Lung (tissue), 12 donors: ENCODE data around the gene FBXO41. TPM values are rescaled to one million over a fixed set of nuclear protein-coding genes. Genes with fewer than 3 reads are reported as not detected.

ENCODE experiments used
- ATAC-seq: fragments of 200-7000 bp; cut with Tn5 transposase; one replicate; pipeline ENCODE4 v1.9.1; 2020; ENCODE audit warnings: moderate number of reproducible peaks; ENCODE audit not compliant: insufficient read depth, low FRiP score
- DNase-seq, 3 donors: peaks; one replicate each; pipeline ENCODE4 v3.0.0-alpha.2; 2013 to 2017
- H3K27ac ChIP-seq, 2 donors: one replicate each; pipeline ENCODE4 v1.5.1; 2013; ENCODE audit warnings: mild to moderate bottlenecking in 2 of 2, moderate library complexity in 2 of 2, control low read depth in 1 of 2, inconsistent platforms in 1 of 2, low read depth in 1 of 2, low read length in 1 of 2
- H3K27me3 ChIP-seq, 3 donors: one replicate each; pipeline ENCODE4 v1.5.1; 2013; ENCODE audit warnings: low read length in 2 of 3; ENCODE audit not compliant: control insufficient read depth in 3 of 3, insufficient read depth in 3 of 3
- H3K36me3 ChIP-seq, 4 donors: one replicate each; pipeline ENCODE4 v1.5.1; 2013; ENCODE audit warnings: low read length in 4 of 4, mild to moderate bottlenecking in 1 of 4, moderate library complexity in 1 of 4; ENCODE audit not compliant: control insufficient read depth in 4 of 4, insufficient read depth in 4 of 4
- H3K4me1 ChIP-seq, 5 donors: one replicate each; pipeline ENCODE4 v1.5.1; 2013; ENCODE audit warnings: low read length in 5 of 5, mild to moderate bottlenecking in 2 of 5, moderate library complexity in 1 of 5; ENCODE audit not compliant: control insufficient read depth in 5 of 5, insufficient read depth in 5 of 5
- H3K4me3 ChIP-seq: one replicate; pipeline ENCODE4 v1.5.1; 2013; ENCODE audit warnings: mild to moderate bottlenecking, control low read depth, moderate library complexity
- H3K9ac ChIP-seq, 2 donors: one replicate each; pipeline ENCODE4 v1.5.1; 2013; ENCODE audit warnings: low read length in 2 of 2, control low read depth in 1 of 2; ENCODE audit not compliant: insufficient read depth in 1 of 2
- H3K9me3 ChIP-seq, 4 donors: one replicate each; pipeline ENCODE4 v1.5.1; 2013; ENCODE audit warnings: low read length in 3 of 4, mild to moderate bottlenecking in 1 of 4, moderate library complexity in 1 of 4; ENCODE audit not compliant: control insufficient read depth in 4 of 4, insufficient read depth in 3 of 4
- CTCF ChIP-seq: IDR thresholded peaks from 2 replicates; pipeline ENCODE4 v1.5.1; 2012; ENCODE audit warnings: mild to moderate bottlenecking; ENCODE audit errors: control extremely low read depth, extremely low read depth
- WGBS, 2 donors: extraction: QIAGEN DNeasy Blood & Tissue Kit; methylation state at CpG; one replicate each; pipeline ENCODE4 v1.1.7; 2013; 5-methylcytosine and 5-hydroxymethylcytosine counted together
- polyA plus RNA-seq, 2 donors: library from polyadenylated mRNA; stranded (reverse); fragments of 200-250 nt; gene quantifications; one replicate each; pipeline ENCODE4 v1.2.1, GENCODE V29; 2013
- total RNA-seq, 2 donors: library from RNA; depleted of rRNA in 1 of 2; stranded (reverse); fragments of >200 nt in 1 of 2; gene quantifications; one replicate each; pipeline ENCODE4 v1.2.1, GENCODE V29; 2014 to 2021
- donor health status: control.
- donor health status: control.
- donor health status: Bipolar disorder and iron deficiency.
- donor health status: healthy.
- donor health status: DM: yes; HTN: yes; CAD: no.

FBXO41 gene
- total and polyA plus RNA-seq, 4 donors = 0.93 to 5.0 (median 1.7) TPM

GRCh38 chr2:73260338-73260984, 23.8 kb downstream of the FBXO41 start:
- Histone ChIP-seq H3K9me3 (no peaks in the 10 kb centered on the region), H3K9ac (no peak overlapping the region), H3K4me1 (peaks cover 0 to 3% (median 0%) of the 10 kb centered on the region in 5 donors), H3K27me3 (no peaks in the 10 kb centered on the region), H3K4me3 (no peak overlapping the region), H3K27ac (no peak overlapping the region), H3K36me3 (peaks cover 0 to 3% (median 0%) of the 10 kb centered on the region in 4 donors)
- DNase-seq (peak; percentile 25 to 62 (median 52)), ATAC-seq (no peak)
- no peak for TF ChIP-seq CTCF
- 43 to 53% methylated on average over 17 of the region's 17 CpGs for WGBS, 2 donors

GRCh38 chr2:73259704-73260337, 24.5 kb downstream of the FBXO41 start:
- Histone ChIP-seq H3K9ac (no peak overlapping the region), H3K27ac (no peak overlapping the region), H3K9me3 (no peaks in the 10 kb centered on the region), H3K36me3 (peaks cover 0 to 6% (median under 1%) of the 10 kb centered on the region in 4 donors), H3K4me1 (peaks cover 0 to 3% (median 0%) of the 10 kb centered on the region in 5 donors), H3K27me3 (no peaks in the 10 kb centered on the region), H3K4me3 (no peak overlapping the region)
- TF ChIP-seq CTCF = no peak
- no peak for ATAC-seq
- 83% methylated on average over 4 of the region's 4 CpGs for WGBS, 2 donors
- no peak for DNase-seq

- Histone ChIP-seq H3K27ac (no peak overlapping the region), H3K27me3 (no peaks in the 10 kb centered on the region), H3K4me1 (peaks cover 0 to 3% (median 0%) of the 10 kb centered on the region in 5 donors), H3K9me3 (no peaks in the 10 kb centered on the region), H3K9ac (no peak overlapping the region), H3K4me3 (no peak overlapping the region), H3K36me3 (peaks cover 0 to 10% (median 4%) of the 10 kb centered on the region in 4 donors)
- ATAC-seq (no peak), DNase-seq (no peak)
- TF ChIP-seq CTCF = no peak
- 91 to 95% methylated on average over 8 of the region's 8 CpGs for WGBS, 2 donors
Measured at GRCh38 chr2:73259276-73259675, 25.0 kb downstream of the FBXO41 start.
